ENCODE results near the gene KDM7A. TPM values are rescaled to one million over a fixed set of nuclear protein-coding genes. Genes with fewer than 3 reads are reported as not detected.

The KDM7A gene
- total RNA-seq, 1 donor from 2014 or later = 24.4 TPM

DNA sequence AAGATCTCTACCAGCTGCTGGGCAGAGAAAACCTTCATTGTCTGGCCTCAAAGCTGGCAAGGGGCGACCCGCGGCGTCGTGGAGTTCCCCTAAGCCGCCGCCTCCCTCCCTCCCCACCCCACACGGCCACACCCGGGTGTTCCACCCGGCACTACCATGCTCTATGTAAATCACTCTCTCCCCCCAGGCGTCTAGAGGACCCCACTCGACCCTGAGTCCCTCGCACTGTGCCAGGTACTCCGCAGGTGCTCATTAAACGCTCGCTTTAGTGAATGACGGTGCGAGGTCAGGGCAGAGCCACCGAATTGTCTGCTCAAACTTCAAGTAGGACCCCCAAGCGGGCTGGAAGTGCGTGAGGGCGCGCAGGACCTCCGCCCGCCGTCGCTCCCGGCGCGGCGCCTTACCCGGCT, 114.7 kb downstream of the KDM7A start:
- DNase-seq (ENCODE audit: low spot score) (no peak), ATAC-seq (peak; percentile 18)
- intact Hi-C loops (cut with DNase I) = no loop called here

DNA sequence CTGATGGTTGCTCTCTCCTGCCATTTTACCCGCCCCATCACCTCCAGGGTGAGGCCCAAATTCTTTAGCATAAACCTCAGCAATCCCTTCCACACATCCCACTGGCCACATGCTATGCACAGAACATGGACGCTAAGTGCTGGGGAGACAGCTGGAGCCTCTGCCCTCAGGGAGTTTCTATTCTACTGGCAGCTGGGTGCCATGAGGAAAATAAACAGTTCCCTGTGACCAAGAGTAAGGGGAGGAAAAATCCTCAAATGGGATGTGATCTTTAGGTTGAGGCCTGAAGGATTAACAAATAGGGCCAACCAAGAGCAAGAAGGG, 115.2 kb downstream of the KDM7A start:
- ATAC-seq (no peak), DNase-seq (ENCODE audit: low spot score) (no peak)
- intact Hi-C loops (cut with DNase I) = no loop called here

DNA sequence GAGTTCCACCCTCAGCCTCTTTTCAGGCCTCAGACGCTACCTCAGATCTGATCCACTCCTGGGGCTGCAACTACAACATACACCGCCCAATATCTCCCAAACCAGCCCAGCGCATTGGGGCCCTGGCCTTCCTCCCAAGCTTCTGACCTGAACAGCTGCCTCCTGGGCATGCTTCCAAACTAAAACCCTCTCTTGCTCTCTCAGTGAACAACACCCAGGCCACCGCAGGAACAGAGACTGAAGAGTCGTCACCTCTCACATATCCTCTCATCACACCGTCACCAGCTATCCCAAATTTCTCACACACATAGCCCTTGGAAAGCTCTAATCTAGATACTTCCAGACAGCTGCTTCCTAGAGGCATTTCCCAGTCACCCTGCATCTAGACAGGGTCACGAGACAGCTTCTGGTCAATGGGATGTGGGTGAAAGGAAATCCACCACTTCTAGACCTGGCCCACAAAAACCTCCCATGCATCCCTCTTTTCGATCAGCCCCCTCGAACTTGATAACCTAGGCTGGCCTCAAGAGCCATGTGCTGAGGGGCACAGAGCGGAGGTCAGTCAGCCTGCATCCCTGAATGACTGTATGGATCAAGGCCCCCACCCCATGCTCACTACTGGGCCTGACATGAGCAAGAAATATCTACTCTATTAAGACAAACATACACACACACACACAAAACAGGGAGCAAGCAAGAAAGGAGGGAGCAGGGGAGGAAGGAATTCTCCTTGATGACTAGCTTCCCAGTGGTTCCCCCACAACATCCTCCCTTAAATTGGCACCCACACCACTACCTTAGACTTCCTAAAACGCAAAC, 115.8 kb downstream of the KDM7A start:
- intact Hi-C loops (cut with DNase I) = loop anchor here (1.0 kb wide), 1 partner anchor 10 kb away; no protein-coding TSS in a partner anchor
- peak; percentile 69 for DNase-seq (ENCODE audit: low spot score)
- peak; percentile 56 for ATAC-seq

DNA sequence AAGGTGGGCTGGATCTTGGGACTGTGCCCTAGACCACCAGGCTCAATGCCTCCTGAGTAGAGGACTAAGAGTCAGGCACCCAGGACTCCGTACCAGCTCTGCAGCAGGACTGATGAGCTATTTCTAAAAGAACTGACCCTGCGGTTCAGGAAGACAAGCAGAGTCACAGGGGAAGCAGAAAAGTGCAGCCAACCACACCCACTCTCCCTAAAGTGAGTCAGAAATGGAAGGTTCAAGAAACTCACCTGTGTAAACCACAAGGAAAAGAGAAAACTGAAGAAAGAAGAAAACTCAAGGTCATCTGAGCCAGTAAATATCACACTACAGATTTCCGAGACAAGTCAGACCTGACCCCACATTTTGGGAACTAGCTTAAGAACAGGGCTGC, 116.5 kb downstream of the KDM7A start:
- DNase-seq (ENCODE audit: low spot score) = no peak
- intact Hi-C loops (cut with DNase I) = loop anchor here (1.0 kb wide), 1 partner anchor 11 kb away; no protein-coding TSS in a partner anchor
- ATAC-seq = no peak

DNA sequence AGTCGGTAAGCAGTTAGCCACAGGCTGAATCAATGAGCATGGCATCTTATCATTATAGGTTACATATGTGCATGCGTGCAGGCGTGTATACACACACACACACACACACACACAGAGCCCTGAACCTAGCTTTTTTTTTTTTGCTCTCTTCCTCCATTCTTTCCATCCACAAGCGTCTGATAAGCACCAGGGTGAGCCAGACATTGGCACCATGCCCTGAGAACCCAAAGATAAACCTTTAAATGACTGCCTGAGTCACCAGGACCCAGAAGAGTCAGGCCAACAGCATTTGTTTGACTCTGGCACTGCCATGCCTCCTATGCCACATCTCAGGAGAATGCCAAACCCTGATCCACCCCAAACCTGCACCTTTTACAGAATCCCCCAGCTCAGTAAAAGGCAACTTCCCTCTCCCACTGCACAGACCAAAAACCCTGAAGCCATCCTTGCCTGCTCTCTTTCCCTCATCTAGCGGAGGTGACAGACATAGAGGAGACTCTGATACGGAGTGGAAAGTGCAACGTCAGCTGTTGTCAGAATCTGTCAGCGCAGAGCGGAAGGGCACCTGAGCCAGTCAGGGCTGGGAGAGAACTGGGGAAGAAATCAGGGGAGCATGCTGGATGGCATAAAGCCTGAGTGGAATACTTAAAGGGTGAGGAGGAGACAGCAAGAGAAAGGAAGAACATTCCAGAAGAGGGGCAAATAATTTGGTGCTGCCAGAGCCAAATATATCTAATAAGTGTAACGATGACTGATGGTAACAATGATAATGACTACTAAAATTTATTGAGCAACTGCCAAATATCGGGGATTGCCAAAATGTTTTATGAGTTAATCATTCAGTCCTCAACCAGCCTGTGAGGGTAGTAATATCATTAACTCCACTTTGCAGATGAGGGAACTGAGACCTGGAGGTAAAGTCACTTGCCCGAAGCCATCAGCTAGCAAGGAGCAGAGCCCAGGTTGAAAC, 117.2 kb downstream of the KDM7A start:
- ATAC-seq (no peak), DNase-seq (ENCODE audit: low spot score) (no peak)
- intact Hi-C loops (cut with DNase I) = loop anchor here (1.0 kb wide), 1 partner anchor 12 kb away; no protein-coding TSS in a partner anchor

DNA sequence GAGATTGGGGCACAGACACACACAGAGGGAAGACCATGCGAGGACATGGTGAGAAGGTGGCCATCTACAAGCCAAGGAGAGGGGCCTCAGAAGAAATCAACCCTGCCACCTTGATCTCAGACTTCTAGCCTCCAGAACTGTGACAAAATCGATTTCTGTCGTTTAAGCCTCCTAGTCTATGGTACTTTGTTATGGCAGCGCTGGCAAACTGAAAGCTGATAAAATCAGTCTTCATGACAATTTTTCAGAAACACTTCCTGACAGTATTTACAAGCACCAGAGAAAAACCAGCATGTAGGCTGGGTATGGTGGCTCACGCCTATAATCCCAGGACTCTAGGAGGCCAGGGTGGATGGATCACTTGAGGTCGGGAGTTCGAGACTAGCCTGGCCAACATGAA, 118.3 kb downstream of the KDM7A start:
- intact Hi-C loops (cut with DNase I) = no loop called here
- ATAC-seq (no peak), DNase-seq (ENCODE audit: low spot score) (no peak)

DNA sequence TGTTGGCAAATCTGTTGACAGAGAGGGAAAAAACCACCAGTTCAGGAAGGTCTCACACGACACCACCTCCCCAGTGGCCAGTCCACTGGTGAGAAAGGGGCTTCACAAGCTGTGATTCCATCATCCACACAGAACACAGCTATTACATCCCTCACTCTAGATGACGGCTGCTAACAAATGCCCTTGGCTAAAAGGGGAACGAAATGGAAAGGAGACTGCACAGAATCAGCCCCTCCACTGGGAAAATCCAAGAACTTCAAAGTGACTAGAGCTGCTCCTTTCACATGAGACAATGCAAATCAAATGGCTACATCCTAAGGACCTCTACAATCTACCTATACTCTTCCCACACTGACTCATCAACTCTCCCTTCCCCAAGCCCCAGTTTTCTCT, 119.6 kb downstream of the KDM7A start:
- intact Hi-C loops (cut with DNase I) = no loop called here
- DNase-seq (ENCODE audit: low spot score) = no peak
- no peak for ATAC-seq

DNA sequence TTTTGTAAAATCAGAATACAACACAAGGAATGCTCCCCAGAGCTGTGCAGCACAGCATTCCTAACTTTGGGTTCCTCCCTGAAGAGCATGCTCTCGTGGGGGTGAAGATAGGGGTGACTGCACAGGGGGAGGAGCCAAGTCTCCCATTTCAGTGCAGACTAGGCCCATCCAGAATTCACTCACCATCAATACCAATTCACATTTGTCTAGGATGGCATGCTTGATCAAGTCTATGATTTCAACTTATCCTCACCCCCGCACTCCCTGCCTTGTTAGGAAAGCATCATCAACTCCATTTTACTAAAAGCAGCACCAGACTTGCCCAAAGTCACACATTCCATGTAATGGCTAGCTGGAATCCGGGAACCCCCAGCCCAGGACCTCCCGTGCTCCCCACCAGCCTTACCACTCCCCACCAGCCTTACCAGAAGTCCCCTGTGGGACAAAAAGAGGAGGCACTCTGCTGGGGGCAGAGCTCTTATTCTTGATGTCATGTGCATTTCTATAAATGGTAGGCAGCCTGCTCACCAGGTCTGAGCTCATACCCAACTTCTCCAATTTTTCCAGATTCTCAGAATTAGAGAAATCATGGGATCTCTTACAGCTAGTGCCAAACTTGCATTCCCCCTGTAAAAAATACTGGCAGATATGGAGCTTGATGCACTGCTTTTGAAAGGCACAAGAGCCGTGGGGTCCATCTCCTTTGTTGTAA, 120.2 kb downstream of the KDM7A start:
- no peak for ATAC-seq

DNA sequence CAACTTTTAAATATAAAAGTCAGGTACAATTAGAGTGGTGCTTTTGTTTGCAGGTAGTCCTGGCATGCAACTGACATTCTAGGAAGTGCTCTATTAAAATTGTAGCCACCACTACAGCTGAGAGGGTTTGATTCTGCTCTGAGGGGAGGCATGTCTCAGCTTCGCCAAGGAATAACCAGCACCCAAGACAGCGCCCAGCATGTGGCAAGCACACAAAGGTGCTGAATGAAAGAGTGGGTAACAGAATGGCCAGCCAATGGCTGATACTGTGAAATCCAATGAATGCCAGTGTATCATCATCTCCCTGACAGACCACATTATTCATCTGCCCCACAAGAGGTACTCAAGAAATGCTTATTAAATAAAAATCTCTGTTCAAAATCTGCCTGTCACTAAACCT, 121.0 kb downstream of the KDM7A start:
- intact Hi-C loops (cut with DNase I) = no loop called here
- ATAC-seq = no peak
- DNase-seq (ENCODE audit: low spot score) = no peak

More for the DNA sequence above, 120.2 kb downstream of the KDM7A start:
- no peak for DNase-seq (ENCODE audit: low spot score)
- intact Hi-C loops (cut with DNase I) = no loop called here

DNA sequence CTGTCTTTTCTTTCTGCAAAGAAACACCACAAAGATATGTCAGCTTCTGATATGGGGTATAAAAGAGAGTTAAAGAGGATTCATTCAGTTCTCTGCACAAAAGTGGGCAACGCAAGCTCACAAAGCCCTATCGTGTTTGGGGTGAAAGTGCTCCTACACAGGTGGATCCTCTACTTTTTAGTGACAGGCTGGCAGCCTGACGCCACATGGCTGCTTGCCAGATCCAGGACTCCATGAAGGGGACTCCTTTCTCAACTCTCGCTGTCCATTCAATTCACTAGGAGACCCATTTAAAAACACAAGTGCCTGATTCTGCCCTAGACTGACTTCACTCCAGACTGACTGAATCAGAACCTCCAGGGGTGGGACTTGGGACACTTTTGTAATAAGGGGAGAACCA, 122.0 kb downstream of the KDM7A start:
- DNase-seq (ENCODE audit: low spot score) (no peak), ATAC-seq (no peak)
- intact Hi-C loops (cut with DNase I) = no loop called here

DNA sequence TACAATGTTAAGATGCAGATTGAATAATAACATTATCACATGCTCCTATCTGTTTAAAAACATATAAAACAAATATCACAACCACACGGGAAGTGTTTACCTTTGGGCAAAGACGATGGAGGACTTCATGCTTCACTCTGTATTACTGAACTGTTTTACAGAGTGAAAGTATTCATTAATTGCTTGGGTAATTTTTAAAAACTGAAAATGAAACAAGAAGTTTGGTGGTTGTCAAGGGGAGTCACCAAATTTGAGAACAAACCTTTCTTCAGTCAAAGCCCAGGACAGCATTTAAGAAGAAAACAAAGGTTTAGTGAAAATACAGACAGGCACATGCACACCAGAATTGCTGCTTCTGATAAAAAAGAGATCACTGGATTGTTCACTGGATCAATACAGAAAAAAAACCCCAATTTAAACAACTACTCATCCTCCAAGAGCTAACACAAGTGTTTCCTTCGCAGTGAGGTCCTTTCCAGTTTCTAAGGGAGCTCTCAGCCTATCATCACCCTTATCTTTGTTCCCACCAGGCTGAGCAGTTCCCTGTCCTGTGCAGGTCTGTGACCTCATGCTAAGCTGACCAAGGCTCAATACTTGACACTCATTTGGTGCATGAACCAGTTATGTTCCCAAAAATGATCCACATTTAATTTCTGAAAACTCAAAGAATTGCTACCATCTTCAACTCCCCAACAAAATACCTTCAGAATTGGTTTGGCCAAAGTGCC, 122.8 kb downstream of the KDM7A start:
- no peak for ATAC-seq
- no peak for DNase-seq (ENCODE audit: low spot score)
- intact Hi-C loops (cut with DNase I) = no loop called here

DNA sequence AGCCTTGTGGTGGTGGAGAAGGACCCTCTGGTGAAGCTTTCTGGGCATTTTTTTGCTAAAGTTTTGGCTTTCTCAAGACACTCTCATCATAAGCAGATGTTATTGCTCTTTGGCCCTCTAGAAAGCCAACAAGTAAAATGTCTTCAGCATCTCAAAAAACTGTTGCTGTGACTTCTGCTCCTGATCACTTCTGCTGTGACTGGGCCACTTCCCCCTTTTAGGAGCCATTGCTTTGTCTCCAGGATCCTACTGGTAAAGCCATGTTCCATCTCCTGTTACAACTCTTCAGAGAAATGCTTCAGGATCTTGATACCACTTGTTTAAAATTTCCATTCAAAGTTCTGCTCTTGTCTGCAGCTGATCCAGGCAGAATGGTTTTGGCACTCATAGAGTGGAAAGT, 125.0 kb downstream of the KDM7A start:
- ATAC-seq = no peak
- intact Hi-C loops (cut with DNase I) = no loop called here
- DNase-seq (ENCODE audit: low spot score) = no peak

DNA sequence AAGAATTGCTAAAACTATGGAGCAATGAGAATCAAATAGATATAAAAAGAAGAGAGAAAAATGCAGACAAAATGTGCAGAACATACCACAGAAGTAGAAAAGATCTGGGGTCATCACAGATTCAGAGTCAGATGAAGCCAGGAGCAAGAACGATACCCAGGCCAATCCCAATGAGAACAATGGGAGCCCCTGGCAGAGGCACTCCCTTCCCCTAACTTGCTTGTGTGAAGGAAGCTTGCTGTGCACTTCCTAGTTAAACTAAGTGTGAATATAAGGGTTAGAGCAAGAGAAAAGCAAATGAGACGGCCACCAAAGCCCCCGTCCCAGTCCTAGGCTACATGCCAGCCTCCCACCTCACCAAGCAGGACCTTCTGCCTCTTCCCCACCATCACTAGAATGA, 126.7 kb downstream of the KDM7A start:
- DNase-seq (ENCODE audit: low spot score) = no peak
- no peak for ATAC-seq
- intact Hi-C loops (cut with DNase I) = no loop called here

DNA sequence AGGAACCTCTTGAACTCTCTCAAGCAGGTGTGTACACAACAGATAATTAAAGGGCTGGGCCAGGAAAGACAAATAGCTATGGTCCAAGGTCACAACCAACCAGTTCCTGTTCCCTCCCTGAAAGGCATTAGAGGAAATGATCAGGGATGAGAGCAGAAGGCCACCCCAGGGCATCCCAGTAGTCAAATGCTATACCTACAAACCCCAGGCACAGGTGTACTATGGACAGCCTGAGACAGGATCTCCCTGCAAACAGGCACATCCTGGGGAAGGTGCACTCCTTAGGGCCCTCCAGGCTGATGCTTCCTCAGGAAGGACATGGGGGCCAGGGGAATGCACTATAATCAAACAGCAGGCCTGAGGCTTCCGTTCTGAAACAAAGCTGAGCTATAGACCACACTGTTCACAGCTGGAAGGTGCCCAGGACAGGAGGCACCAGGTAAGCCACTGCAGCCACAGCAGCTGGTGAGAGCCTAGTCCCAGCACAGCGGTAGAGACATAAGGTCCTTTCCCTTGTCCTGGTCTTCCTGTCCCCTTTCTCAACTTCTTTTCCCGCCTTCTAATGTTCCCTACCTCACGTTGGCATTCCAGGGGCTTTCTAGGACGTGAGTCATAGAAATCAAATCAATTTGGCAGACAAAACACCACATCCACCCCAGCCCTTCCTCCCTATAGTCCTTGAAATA, 127.3 kb downstream of the KDM7A start:
- DNase-seq (ENCODE audit: low spot score) (no peak), ATAC-seq (no peak)
- intact Hi-C loops (cut with DNase I) = no loop called here

DNA sequence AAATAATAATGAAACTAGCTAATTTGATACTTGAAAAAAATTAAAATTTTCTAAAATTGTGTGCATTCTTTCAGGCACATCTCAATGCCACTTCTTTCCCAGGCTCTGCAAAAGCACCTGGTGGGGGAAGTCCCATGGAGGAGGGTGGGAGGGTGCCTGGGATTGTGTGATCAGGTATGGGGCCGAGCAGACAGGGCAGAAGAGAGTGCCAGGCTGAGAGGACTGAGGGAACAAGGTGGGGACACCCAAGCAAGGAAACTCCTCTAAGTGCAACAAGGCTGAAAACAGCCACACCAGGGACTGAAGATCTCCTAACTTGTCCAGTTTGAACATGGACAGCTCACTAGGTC, 127.8 kb downstream of the KDM7A start:
- DNase-seq (ENCODE audit: low spot score) (no peak), ATAC-seq (no peak)
- intact Hi-C loops (cut with DNase I) = no loop called here

DNA sequence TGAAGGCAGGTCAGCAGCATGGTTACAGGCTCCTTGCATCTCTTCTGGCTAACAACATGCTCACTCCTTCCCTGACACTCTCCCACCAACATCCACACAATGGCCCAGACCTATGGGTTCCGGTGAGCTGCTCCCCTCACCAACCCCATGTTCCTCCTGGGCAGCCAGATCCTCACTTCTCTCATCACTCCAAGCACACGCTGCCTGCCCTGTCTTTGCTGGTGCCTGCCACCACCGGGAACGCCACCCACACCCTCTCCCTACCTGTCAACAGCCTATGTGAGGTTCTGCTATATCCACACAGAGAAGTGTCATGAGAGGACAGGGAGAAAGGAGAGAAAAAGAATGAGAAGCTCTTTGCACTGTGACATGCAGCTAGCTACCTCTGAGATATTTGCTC, 128.6 kb downstream of the KDM7A start:
- intact Hi-C loops (cut with DNase I) = no loop called here
- ATAC-seq (no peak), DNase-seq (ENCODE audit: low spot score) (no peak)

DNA sequence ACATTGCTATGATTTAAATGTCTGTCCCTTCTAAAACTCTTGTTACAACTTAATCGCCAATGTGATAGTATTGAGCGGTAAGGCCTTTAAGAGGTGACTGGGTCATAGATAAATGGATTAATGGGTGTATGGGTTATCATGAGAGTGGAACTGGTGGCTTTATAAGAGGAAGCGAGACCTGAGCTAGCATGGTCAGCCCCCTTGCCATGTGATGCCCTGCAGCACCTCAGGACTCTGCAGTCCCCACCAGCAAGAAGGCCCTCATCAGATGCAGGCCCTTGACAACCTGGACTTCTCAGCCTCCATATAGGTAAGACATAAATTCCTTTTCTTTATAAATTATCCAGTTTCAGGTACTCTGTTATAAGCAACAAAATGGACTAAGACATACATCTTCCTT, 129.6 kb downstream of the KDM7A start:
- intact Hi-C loops (cut with DNase I) = no loop called here
- DNase-seq (ENCODE audit: low spot score) = no peak
- ATAC-seq = no peak

DNA sequence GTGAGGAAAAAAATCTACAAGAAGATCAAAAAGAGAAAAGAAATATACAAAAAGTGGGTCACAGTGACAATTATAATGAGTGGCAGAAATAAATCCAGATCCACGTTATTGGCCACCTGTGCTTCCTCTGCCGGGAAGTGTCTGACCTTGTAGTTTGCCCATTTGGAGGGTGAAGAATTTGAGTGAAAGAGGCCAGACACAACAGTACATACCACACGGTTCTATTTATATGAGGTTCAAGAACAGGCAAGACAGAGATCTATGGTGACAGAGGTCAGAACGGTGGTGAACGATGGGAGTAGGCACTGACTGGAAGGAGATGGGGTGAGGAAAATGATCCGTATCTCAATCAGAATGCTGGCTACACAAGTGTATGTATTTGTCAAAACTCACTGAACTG, 131.1 kb downstream of the KDM7A start:
- intact Hi-C loops (cut with DNase I) = no loop called here
- ATAC-seq (no peak), DNase-seq (ENCODE audit: low spot score) (no peak)
